Mononuclear cell (primary cell): Measurements from ENCODE around the gene IRF2BP2. TPM values are rescaled to one million over a fixed set of nuclear protein-coding genes. Genes with fewer than 3 reads are reported as not detected.
"Not testable (repeated sequence)": the region's sequence is repeated elsewhere in the genome, so short reads cannot be mapped to it uniquely, and the experiment has no call there.

Experiments
- H3K27me3 ChIP-seq: 2 replicates; pipeline ENCODE4 v1.6.0; 2011; ENCODE audit warnings: low read length, control low read depth; ENCODE audit not compliant: insufficient read depth
- H3K4me1 ChIP-seq: 2 replicates; pipeline ENCODE4 v1.5.1; 2011; ENCODE audit warnings: mild to moderate bottlenecking, low read length, control low read depth; ENCODE audit not compliant: insufficient read depth
- H3K4me3 ChIP-seq: 2 replicates; pipeline ENCODE4 v1.5.1; 2011; ENCODE audit warnings: mild to moderate bottlenecking, low read length, moderate library complexity
- H3K9me3 ChIP-seq: 2 replicates; pipeline ENCODE4 v1.5.1; 2011; ENCODE audit warnings: low read depth, mild to moderate bottlenecking, control low read depth, low read length
- total RNA-seq: library from RNA; depleted of rRNA; stranded (reverse); fragments of >200 nt; gene quantifications from one replicate; pipeline ENCODE4 v1.2.3, GENCODE V29; 2012

Gene IRF2BP2
- total RNA-seq, 1 donor = 465 TPM

GRCh38 chr1:234643111-234643849 lies 33.3 kb upstream of the IRF2BP2 start:
- no peaks in the 10 kb centered on the region for H3K27me3 ChIP-seq

DNA sequence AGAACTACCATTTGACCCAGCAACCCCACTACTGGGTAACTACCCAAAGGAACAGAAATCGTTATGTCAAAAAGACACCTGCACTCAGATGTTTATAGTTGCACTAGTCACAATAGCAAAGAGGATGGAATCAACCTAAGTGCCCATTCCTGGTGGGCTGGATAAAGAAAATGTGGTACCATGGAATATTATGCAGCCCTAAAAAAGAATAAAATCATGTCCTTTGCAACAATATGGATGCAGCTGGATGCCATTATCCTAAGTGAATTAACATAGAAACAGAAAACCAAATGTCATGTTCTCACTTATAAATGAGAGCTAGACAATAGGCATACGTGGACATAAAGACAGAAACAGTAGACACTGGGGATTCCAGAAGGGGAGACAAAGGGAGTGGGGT lies 32.5 kb upstream of the IRF2BP2 start:
- Histone ChIP-seq H3K27me3 (no peaks in the 10 kb centered on the region), H3K9me3 (no peaks in the 10 kb centered on the region), H3K4me3 (no peak overlapping the region), H3K4me1 (peaks cover 15% of the 10 kb centered on the region)

More at GRCh38 chr1:234643111-234643849, 33.3 kb upstream of the IRF2BP2 start:
- H3K9me3 ChIP-seq = no peaks in the 10 kb centered on the region
- H3K4me1 ChIP-seq = peaks cover 15% of the 10 kb centered on the region
- no peak overlapping the region for H3K4me3 ChIP-seq

- Histone ChIP-seq H3K9me3 (no peaks in the 10 kb centered on the region), H3K4me3 (no peak overlapping the region), H3K4me1 (peaks cover 5% of the 10 kb centered on the region), H3K27me3 (no peaks in the 10 kb centered on the region)
Observed at GRCh38 chr1:234639961-234640360, 30.0 kb upstream of the IRF2BP2 start.

DNA sequence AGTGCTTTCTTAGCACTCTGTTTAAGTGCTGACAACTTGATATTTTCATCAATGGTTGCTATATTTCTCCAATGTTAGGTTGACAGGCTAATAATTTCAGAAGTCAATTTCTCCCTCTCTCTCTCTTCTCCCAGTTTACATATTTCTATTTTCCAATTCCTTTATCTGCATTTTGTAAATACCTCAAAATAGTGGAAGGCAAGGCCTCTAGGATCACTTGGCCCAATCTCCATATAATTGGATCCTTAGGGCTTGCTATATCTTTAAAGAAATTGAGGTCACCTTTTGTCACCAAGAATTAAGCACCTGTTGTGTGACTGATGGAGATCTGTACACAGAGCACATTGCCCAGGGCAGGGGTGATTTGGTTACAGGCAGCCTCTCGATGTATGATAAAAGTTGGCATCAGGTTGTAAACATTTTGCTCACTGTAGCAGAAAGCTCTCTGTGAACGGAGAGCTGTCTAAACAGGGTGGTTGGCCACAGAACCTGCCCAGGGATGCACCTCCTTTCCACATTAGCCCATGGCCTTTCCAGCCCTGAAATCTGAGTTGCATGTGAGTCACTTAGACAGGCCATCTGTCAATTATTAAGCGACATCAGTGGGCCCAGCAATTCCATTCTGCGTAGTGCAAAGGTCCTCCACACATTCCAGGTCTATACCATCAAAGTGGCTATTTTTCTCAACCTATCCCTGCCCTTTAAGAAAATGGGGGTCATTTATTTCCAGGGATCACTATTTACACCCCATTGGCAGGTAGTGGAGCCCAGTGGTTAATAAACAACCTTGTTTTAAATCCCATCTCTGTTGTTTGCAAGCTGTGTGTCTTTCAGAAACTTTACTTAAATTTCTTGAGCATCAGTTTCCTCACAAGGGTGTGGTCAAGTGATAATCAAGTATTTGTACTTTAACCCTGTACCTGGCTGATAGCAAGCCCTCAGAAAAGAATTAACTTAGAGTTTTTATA lies 29.1 kb upstream of the IRF2BP2 start:
- Histone ChIP-seq H3K9me3 (no peaks in the 10 kb centered on the region), H3K4me1 (no peaks in the 10 kb centered on the region), H3K4me3 (no peak overlapping the region), H3K27me3 (no peaks in the 10 kb centered on the region)

DNA sequence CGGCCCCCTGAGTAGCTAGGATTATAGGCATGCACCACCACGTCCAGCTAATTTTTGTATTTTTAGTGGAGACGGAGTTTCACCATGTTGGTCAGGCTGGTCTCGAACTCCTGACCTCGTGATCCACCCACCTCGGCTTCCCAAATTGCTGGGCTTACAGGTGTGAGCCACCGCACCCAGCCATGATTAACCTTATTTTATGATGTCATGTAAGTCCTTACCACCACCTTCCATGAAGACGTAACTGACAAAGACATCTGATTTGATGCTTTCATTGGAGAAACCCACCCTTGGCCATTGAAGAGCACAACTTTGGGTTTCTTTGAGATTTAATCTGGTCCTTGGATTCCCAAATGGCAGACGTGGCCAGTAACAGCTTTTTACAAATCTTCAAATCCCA lies 24.9 kb upstream of the IRF2BP2 start:
- not testable (repeated sequence) for H3K9me3 ChIP-seq, H3K27me3 ChIP-seq, H3K4me3 ChIP-seq, H3K4me1 ChIP-seq

DNA sequence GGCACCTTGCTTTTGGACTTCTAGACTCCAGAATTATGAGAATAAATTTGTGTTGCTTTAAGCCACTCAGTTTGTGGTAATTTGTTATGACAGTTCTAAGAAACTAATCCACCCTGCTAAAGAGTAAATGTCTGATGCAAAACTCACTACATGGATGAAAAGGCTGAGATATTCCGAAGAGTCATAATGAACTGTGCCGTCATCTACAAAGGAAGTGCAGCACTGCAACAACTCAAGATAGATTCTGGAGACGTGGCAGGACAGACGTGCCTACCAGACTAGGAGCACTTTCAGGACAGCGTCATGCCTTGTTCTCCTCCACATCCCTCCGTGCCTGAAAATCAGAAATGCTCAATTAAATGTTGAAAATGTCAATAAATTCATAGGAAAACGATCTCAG lies 24.4 kb upstream of the IRF2BP2 start:
- Histone ChIP-seq H3K4me1 (no peaks in the 10 kb centered on the region), H3K9me3 (no peaks in the 10 kb centered on the region), H3K27me3 (no peaks in the 10 kb centered on the region), H3K4me3 (no peak overlapping the region)

GRCh38 chr1:234633246-234634003 lies 23.4 kb upstream of the IRF2BP2 start:
- Histone ChIP-seq H3K4me3 (no peak overlapping the region), H3K9me3 (no peaks in the 10 kb centered on the region), H3K4me1 (no peaks in the 10 kb centered on the region), H3K27me3 (no peaks in the 10 kb centered on the region)

- Histone ChIP-seq H3K27me3 (no peaks in the 10 kb centered on the region), H3K9me3 (no peaks in the 10 kb centered on the region), H3K4me3 (no peak overlapping the region), H3K4me1 (no peaks in the 10 kb centered on the region)
Observed at GRCh38 chr1:234632225-234632624, 22.2 kb upstream of the IRF2BP2 start.

GRCh38 chr1:234631721-234632125 lies 21.7 kb upstream of the IRF2BP2 start:
- H3K27me3 ChIP-seq = no peaks in the 10 kb centered on the region
- no peak overlapping the region for H3K4me3 ChIP-seq
- no peaks in the 10 kb centered on the region for H3K9me3 ChIP-seq
- H3K4me1 ChIP-seq = no peaks in the 10 kb centered on the region

DNA sequence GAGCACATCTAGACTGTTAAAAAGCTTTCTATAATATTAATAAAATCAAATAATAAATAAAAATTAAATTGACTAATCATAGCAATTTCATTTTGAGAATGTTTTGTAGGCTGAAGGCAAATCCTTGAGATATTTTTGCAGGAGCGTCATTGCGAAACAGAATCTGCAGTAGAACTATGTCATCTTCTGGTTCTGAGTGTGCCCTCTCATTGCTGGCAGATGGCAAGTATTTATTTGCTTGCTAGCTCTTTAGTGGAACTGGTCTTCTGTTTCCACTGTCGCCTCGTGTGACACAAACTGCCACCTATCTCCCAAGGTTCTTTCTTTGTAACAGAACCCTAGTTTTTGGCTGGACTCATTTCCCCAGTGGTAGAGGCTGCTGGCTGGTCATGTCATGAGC lies 19.0 kb upstream of the IRF2BP2 start:
- H3K4me3 ChIP-seq = no peak overlapping the region
- H3K9me3 ChIP-seq = no peaks in the 10 kb centered on the region
- H3K27me3 ChIP-seq = no peaks in the 10 kb centered on the region
- H3K4me1 ChIP-seq = peaks cover 7% of the 10 kb centered on the region

DNA sequence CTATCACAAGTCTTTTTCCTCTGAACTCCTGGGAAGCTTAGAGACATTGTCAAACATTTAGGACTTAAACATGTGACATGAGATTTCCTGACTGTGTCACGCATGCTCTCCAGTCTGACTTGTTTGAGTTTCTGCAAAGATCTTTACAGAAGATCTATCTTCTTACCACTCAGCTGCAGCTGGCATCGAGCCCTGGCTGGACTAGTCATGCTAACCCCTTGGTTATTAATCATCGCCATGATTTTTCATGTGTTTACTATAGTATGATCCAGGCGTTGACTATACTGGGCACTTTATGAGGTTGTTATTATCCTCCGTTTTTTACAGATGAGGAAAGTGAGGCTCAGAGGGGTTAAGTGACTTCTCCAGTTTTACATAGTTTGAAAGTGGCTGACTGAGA lies 18.1 kb upstream of the IRF2BP2 start:
- H3K27me3 ChIP-seq = no peaks in the 10 kb centered on the region
- no peak overlapping the region for H3K4me3 ChIP-seq
- no peaks in the 10 kb centered on the region for H3K9me3 ChIP-seq
- H3K4me1 ChIP-seq = peaks cover 9% of the 10 kb centered on the region

DNA sequence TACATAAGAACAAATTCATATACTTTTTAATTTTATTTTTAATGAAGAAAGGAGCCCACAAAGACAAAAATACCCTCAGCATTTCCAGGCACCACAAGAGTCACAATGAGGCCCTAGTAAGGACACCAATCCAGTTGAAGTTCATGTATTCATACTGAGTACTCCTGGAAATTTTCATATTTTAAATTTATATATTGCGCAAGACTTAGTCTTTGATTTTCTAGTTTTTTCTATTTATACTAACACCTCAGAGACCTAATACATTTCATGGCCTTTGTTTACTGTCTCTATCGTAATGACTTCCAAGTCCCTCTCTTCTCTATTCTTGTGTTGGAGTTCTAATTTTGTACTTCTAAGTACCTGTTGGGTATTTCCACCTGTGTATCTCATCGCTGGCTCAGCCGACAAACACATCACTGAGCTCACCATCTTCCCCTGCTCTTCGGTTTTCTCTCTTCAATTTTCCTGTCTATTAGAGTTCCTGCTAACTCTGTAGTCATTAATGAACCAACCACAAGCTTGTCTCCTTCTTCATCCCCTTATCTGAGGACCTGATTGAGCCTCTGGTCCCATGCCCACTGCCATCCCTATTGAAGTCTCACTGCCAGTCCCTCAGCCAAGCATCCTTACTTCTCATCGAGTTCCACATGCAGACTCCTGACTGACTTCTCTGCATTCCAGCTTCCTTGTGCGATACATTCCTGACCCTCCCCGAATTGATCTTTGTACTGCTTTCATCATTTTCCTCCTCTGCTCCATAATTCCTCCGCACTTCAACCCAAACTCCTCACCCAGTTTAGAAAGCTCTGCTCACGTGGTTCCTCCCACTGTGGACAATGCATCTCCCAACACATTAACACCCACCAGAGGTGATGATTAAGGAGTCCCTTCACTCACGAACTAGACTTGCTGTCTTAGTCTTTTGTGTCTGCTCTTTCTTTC lies 17.3 kb upstream of the IRF2BP2 start:
- Histone ChIP-seq H3K27me3 (no peaks in the 10 kb centered on the region), H3K4me3 (no peak overlapping the region), H3K9me3 (no peaks in the 10 kb centered on the region), H3K4me1 (peaks cover 9% of the 10 kb centered on the region)

- Histone ChIP-seq H3K4me3 (no peak overlapping the region), H3K9me3 (no peaks in the 10 kb centered on the region), H3K27me3 (no peaks in the 10 kb centered on the region), H3K4me1 (peaks cover 9% of the 10 kb centered on the region)
Observed at GRCh38 chr1:234626391-234626790, 16.4 kb upstream of the IRF2BP2 start.

- peaks cover 18% of the 10 kb centered on the region for H3K4me1 ChIP-seq
- no peaks in the 10 kb centered on the region for H3K9me3 ChIP-seq
- no peaks in the 10 kb centered on the region for H3K27me3 ChIP-seq
- H3K4me3 ChIP-seq = no peak overlapping the region
Observed at GRCh38 chr1:234624724-234625117, 14.7 kb upstream of the IRF2BP2 start.
